NCI-H2107 treated with DMSO at 0.1 percent for 48 hours (cell line): Measurements from ENCODE around the gene ACTR3C.
A peak's percentile ranks its signal among the peaks of the same experiment; 100 is the strongest.

Experiments used
- DNase-seq: peaks from one replicate; lab custom pipeline; 2025; ENCODE audit not compliant: unreplicated experiment; lab: John Stamatoyannopoulos, UW

The ACTR3C gene

GRCh38 chr7:150359622-150360362 is 36.4 kb upstream of the ACTR3C start:
- no peak for DNase-seq

GRCh38 chr7:150358988-150359621 is 35.8 kb upstream of the ACTR3C start:
- DNase-seq, result no peak

- no peak for DNase-seq
These were observed 35.1 kb upstream of the ACTR3C start for GRCh38 chr7:150358433-150358832.

GRCh38 chr7:150357771-150358427 is 34.6 kb upstream of the ACTR3C start:
- no peak for DNase-seq

- no peak for DNase-seq
These were observed 33.9 kb upstream of the ACTR3C start for GRCh38 chr7:150357270-150357669.

- peak; percentile 58 for DNase-seq
These were observed 33.0 kb upstream of the ACTR3C start for GRCh38 chr7:150356265-150356897.

GRCh38 chr7:150355666-150356059 is 32.3 kb upstream of the ACTR3C start:
- DNase-seq, result no peak

- no peak for DNase-seq
These were observed 28.3 kb upstream of the ACTR3C start for GRCh38 chr7:150351587-150352194.

- DNase-seq, result no peak
These were observed 23.6 kb upstream of the ACTR3C start for GRCh38 chr7:150346922-150347321.

GRCh38 chr7:150345012-150345411 is 21.7 kb upstream of the ACTR3C start:
- no peak for DNase-seq

GRCh38 chr7:150344299-150344698 is 21.0 kb upstream of the ACTR3C start:
- no peak for DNase-seq

- DNase-seq, result no peak
These were observed 19.9 kb upstream of the ACTR3C start for GRCh38 chr7:150343225-150343624.

GRCh38 chr7:150342121-150342408 is 18.7 kb upstream of the ACTR3C start:
- no peak for DNase-seq

GRCh38 chr7:150341263-150342120 is 18.1 kb upstream of the ACTR3C start, which contains the start of gene RARRES2:
RARRES2 (minus strand) TSS chr7:150341629; CDS start chr7:150340609, 1,020 bp downstream.
- DNase-seq, result no peak

- no peak for DNase-seq
These were observed 17.5 kb upstream of the ACTR3C start for GRCh38 chr7:150340875-150341262.

GRCh38 chr7:150340024-150340749 is 16.8 kb upstream of the ACTR3C start:
- no peak for DNase-seq

GRCh38 chr7:150339409-150339809 is 16.1 kb upstream of the ACTR3C start:
- DNase-seq, result no peak

GRCh38 chr7:150338166-150338829 is 15.0 kb upstream of the ACTR3C start:
- no peak for DNase-seq

GRCh38 chr7:150337659-150338081 is 14.3 kb upstream of the ACTR3C start:
- no peak for DNase-seq
